SHP77 treated with DMSO at 0.1 percent for 48 hours (cell line): ENCODE measurements around the gene DOCK9.
A peak's percentile ranks its signal among the peaks of the same experiment; 100 is the strongest.
"Not testable (repeated sequence)": the region's sequence is repeated elsewhere in the genome, so short reads cannot be mapped to it uniquely, and the experiment has no call there.

Source experiments
- DNase-seq: peaks from one replicate; lab custom pipeline; 2025; lab: John Stamatoyannopoulos, UW

The DOCK9 gene

DNA sequence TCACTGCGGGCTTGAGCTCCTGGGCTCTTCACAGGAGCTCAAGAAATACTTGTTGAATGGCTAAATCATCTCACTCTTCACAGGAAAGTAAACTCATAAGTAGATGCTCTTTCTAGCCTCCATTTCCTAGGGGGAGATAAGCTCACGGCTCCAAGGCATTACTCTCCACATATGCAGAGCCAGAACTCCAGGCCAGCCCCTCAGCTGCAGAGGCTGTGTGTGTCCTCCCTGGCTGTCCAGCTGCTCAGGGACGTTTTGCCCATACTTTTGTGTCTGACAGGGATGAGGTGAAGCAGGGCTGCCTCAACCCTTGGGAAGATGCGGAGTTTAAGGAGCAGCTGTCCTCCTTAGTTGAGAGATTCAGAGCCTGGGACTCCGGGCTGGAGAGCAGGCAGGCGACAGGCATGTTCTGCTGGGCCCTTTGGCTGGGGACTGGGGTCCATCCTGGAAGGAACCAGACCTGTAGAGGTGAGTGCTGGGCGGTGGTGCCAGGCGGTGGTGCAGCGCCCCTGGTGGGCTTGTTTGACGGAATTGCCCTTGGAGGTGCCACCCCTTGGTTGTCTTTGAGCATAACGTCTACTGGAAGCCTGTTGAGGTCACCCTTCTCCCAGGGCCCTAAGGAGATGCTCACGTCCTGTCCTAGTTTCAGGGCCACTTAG lies 204.9 kb downstream of the DOCK9 start:
- no peak for DNase-seq

DNA sequence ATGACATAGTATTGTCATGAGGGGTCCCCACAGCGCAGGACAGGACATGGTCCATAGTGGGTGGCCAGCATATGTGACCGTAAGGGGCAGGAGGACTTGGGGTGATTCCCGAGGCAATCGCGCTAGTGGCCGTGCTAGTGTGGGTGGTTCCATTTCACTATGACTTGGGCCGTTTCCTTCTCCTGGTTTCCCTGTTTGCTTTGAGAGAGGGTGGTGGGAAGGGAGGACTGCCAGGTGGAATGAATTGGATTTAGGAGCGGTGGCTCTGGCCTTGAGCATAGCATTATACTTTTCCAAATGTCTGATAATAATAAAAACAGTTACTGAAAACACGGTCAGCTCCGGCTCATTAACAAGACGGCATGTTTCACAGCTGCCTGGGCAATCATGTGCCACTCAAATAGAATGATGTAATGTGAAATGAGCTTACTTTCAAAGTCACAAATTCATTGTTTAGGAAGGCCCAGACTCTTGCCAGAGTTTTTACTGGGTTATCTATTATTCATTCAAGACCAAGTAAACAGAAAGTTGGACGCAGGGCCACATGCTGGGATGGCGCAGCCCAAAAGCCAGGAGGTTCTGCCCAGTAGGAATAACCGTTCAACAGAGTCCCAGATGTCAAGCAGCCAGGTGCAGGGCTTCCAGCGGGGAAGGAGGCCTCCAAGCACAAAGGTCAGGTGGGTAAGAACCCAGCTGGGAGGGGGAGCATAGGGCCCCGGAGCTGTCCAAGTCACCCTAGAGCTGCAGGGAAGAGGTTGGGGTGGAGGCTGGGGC lies 205.8 kb downstream of the DOCK9 start:
- peak; percentile 21 for DNase-seq

GRCh38 chr13:98769736-98770135 lies 208.1 kb downstream of the DOCK9 start:
- no peak for DNase-seq

DNA sequence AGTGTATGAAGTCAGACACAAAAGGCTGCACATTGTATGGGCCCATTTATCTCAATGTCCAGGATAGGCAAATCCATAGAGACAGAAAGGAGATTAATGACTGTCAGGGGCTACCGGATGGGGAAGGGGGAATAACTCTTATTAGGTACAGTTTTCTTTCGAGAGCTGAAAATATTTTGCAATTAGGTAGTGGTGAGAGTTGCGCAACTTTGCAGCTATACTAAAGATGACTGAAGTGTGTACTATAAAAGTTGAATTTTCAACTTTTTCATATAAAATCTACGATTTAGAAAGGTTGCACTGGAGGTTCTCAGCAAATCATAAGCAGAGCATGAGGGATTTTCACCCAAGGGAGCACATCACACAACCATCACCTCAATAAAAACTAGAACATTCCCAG lies 209.3 kb downstream of the DOCK9 start:
- DNase-seq, result no peak

GRCh38 chr13:98766697-98767096 lies 211.2 kb downstream of the DOCK9 start:
- no peak for DNase-seq

DNA sequence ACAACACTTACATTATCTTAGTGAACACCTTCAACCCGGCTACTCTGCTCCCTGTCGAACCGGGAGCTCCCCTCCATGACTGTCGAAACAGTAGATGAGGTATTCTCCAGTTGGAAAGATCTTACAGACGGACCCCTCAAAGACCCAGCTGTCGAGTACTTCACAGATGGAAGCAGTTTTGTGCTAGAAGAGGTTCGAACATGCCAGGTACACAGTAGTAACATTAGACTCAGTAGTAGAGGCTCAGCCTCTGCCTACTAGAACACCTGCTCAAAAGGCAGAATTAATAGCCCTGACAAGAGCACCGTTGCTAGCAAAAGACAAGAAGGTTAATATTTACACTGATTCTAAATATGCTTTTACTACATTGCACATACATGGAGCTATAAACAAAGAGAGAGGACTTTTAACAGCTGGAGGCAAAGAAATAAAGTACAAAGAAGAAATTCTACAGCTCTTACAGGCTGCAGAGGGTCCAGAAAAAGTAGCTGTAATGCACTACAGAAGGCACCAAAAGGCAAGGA lies 211.8 kb downstream of the DOCK9 start:
- DNase-seq, result peak; percentile 38

GRCh38 chr13:98761986-98762616 lies 215.8 kb downstream of the DOCK9 start:
- no peak for DNase-seq

- DNase-seq, result no peak
Measured at GRCh38 chr13:98761126-98761985, 216.5 kb downstream of the DOCK9 start.

DNA sequence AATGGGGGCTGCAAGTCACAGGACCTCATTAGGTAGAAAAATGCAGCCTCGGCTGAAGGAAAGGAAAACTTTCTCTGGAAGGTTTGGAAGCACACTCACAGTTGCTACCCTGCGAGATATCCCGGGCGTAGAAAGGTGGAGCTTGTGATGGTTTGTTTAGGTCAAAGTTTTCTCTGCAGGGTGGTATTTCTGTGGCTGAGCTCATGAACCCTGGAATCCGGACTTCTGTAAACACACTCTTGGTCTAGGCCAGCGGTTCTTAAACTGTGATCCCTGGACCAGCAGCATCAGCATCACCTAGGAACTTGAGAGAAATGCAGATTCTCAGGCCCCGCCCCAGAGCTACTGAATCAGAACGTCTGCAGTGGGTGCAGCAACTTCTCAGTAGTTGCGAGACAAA lies 222.1 kb downstream of the DOCK9 start:
- no peak for DNase-seq

DNA sequence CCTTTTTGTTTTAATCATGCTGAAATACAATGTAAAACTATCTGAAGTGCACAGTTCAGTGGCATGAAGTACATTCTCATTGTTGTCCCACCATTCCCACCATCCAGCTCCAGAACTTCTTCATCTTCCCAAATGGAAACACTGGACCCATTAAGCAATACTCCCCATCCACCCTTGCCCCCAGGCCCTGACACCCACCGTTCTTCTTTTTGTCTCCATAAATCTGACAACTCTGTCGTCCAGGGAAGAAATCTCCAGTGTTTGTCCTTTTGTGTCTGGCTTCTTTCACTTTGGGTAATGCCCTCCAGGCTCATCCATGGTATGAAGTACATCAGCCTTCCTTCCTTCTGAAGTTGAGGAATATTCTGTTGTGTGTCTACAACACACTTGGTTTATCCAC lies 222.7 kb downstream of the DOCK9 start:
- DNase-seq, result no peak

- DNase-seq, result not testable (repeated sequence)
Measured at GRCh38 chr13:98754468-98754867, 223.4 kb downstream of the DOCK9 start.

DNA sequence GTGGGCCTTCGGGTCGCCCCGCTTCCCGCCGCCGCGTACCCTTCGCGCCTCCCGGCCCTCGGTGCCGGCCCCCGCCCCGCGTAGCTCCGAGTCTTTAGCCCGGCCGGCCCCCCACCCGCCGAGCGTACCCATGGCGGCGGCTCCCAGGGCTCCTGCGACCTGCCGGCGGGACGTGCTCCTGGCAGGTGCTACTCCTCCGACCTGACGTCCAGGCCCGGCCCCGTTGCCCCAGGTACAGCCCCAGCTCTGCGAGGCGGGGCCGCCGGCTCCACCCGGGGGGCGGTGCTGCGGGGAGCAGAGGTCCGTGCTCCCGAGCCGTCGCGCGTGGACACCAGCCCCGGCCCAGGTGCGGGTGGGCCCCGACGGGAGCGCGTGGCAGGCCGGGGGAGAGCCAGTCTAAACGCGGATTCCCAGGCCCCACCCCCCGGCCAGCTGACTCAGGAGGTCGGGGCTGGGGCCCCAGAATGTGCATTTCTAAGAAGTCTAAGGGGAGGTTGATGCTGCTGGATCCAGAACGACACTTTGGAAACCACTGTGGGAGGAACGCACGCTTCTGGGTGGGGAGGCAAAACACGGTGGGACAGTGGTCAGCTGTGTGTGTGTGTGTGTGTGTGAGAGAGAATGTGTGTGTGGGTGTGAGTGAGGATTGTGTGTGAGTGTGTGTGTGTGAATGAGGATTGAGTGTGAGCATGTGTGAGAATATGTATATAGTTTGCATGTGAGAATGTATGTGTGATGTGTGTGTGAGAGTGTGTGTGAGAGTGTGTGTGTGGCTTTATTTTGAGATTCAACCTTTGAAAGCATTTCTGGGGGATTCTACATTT lies 225.2 kb downstream of the DOCK9 start, which contains the start of gene SLC15A1:
TSS of gene SLC15A1 (minus strand) at position 206 of the 824 bp plus-strand sequence. CDS start at position 132, 74 bp downstream.
- DNase-seq, result no peak

GRCh38 chr13:98751861-98752466 lies 225.9 kb downstream of the DOCK9 start:
- no peak for DNase-seq

GRCh38 chr13:98751367-98751782 lies 226.5 kb downstream of the DOCK9 start:
- no peak for DNase-seq

- no peak for DNase-seq
Measured at GRCh38 chr13:98749501-98749900, 228.4 kb downstream of the DOCK9 start.

DNA sequence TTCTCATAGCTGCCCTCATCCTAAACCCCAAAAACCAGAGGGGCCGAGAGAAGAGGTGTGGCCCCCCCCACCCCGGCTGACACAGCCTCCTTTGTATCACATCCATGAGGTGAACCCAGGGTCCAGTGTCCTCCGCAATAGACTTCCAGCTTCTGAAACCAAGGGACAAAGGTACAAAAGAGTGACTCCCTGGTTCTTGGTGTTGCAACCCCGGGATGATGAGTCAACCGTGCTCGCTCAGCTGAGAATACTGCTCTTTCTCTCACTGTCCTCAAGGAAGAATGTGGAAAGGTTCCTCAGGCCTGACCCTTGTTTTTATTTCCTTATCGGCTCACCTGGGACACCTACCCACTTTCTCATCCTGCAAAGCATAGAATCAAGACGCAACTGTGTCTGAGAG lies 230.9 kb downstream of the DOCK9 start:
- DNase-seq, result no peak
